HG02759 (cell line): ENCODE measurements around the gene KIAA0232.

ENCODE experiments used
- ATAC-seq: cut with Tn5 transposase; IDR thresholded peaks from one replicate; pipeline ENCODE4 v1.9.1; 2021; ENCODE audit warnings: mild to moderate bottlenecking, moderate library complexity; ENCODE audit not compliant: unreplicated experiment

The KIAA0232 gene

GRCh38 chr4:6914448-6914847 is 131.9 kb downstream of the KIAA0232 start:
- no peak for ATAC-seq

GRCh38 chr4:6915041-6916005 is 132.8 kb downstream of the KIAA0232 start:
- ATAC-seq: no peak

- no peak for ATAC-seq
Measured at GRCh38 chr4:6916069-6916586, 133.6 kb downstream of the KIAA0232 start.

GRCh38 chr4:6916587-6917460 is 134.3 kb downstream of the KIAA0232 start:
- no peak for ATAC-seq

GRCh38 chr4:6917461-6918271 is 135.1 kb downstream of the KIAA0232 start:
- peak; percentile 84 for ATAC-seq

GRCh38 chr4:6918338-6918737 is 135.8 kb downstream of the KIAA0232 start:
- no peak for ATAC-seq

GRCh38 chr4:6920171-6920570 is 137.6 kb downstream of the KIAA0232 start:
- ATAC-seq: no peak

- ATAC-seq: no peak
Measured at GRCh38 chr4:6923507-6923906, 141.0 kb downstream of the KIAA0232 start.

GRCh38 chr4:6924361-6924779 is 141.8 kb downstream of the KIAA0232 start:
- no peak for ATAC-seq

- no peak for ATAC-seq
Measured at GRCh38 chr4:6925357-6925836, 142.9 kb downstream of the KIAA0232 start.

- no peak for ATAC-seq
Measured at GRCh38 chr4:6926081-6926480, 143.6 kb downstream of the KIAA0232 start.

GRCh38 chr4:6926681-6927478 is 144.4 kb downstream of the KIAA0232 start:
- no peak for ATAC-seq

- no peak for ATAC-seq
Measured at GRCh38 chr4:6928081-6928480, 145.6 kb downstream of the KIAA0232 start.

GRCh38 chr4:6929339-6929811 is 146.8 kb downstream of the KIAA0232 start:
- ATAC-seq: no peak

GRCh38 chr4:6929812-6930464 is 147.4 kb downstream of the KIAA0232 start:
- ATAC-seq: no peak

- no peak for ATAC-seq
Measured at GRCh38 chr4:6932475-6932874, 149.9 kb downstream of the KIAA0232 start.

GRCh38 chr4:6932918-6933317 is 150.4 kb downstream of the KIAA0232 start:
- ATAC-seq: no peak
